IMR-90 (cell line): ENCODE results near the gene AMELX. TPM values are rescaled to one million over a fixed set of nuclear protein-coding genes. Genes with fewer than 3 reads are reported as not detected.

ENCODE experiments used
- ATAC-seq: fragments of 200-7000 bp; cut with Tn5 transposase; 2 replicates; pipeline ENCODE4 v1.9.1; 2020; ENCODE audit warnings: low read depth, mild to moderate bottlenecking, moderate library complexity
- BruUV-seq: library from RNA; stranded (reverse); fragments of 400-500 nt; replicated peaks from 2 replicates; lab custom pipeline; 2021; lab: Mats Ljungman, UMichigan
- CTCF ChIA-PET: fragments of 300-600 bp; formaldehyde crosslinking; extraction: SDS; loops from one replicate; lab custom pipeline; 2021; ENCODE audit warnings: antibody characterized with exemption; lab: Yijun Ruan, JAX
- POLR2A ChIA-PET: fragments of 300-600 bp; sonication (Branson Sonifier 250); formaldehyde crosslinking; loops from one replicate; lab custom pipeline; 2022; ENCODE audit warnings: antibody characterized with exemption; ENCODE audit not compliant: unreplicated experiment; lab: Charles Lee
- DNase-seq: peaks from one replicate; pipeline ENCODE4 v3.0.0; 2013
- H2AFZ ChIP-seq: replicated peaks from 2 replicates; pipeline ENCODE3; 2013; ENCODE audit warnings: low read length, mild to moderate bottlenecking; ENCODE audit not compliant: poor library complexity
- H2AK5ac ChIP-seq: 2 replicates; pipeline ENCODE4 v1.6.1; 2013; ENCODE audit warnings: low read depth, low read length, inconsistent platforms
- H2AK9ac ChIP-seq: replicated peaks from 2 replicates; pipeline ENCODE3; 2013; ENCODE audit warnings: mild to moderate bottlenecking, low read depth, low read length, moderate library complexity; ENCODE audit not compliant: poor library complexity
- H2BK120ac ChIP-seq: 2 replicates; pipeline ENCODE4 v1.6.1; 2013; ENCODE audit warnings: low read depth, low read length, inconsistent platforms
- H2BK15ac ChIP-seq: 3 replicates; pipeline ENCODE4 v1.6.1; 2013; ENCODE audit warnings: low read depth, low read length, inconsistent platforms
- H2BK20ac ChIP-seq: 2 replicates; pipeline ENCODE4 v1.6.1; 2013; ENCODE audit warnings: low read depth, mild to moderate bottlenecking, inconsistent platforms, low read length, moderate library complexity
- H2BK5ac ChIP-seq: 2 replicates; pipeline ENCODE4 v1.6.1; 2013; ENCODE audit warnings: mild to moderate bottlenecking, low read depth, low read length, inconsistent platforms; ENCODE audit not compliant: poor library complexity, severe bottlenecking
- H3K14ac ChIP-seq: replicated peaks from 2 replicates; pipeline ENCODE4 v1.6.1; 2013; ENCODE audit warnings: low read depth, low read length, inconsistent platforms
- H3K18ac ChIP-seq: 2 replicates; pipeline ENCODE4 v1.6.1; 2013; ENCODE audit warnings: low read depth, low read length, control low read depth
- H3K23ac ChIP-seq: 2 replicates; pipeline ENCODE4 v1.6.1; 2013; ENCODE audit warnings: low read depth, low read length, inconsistent platforms
- H3K27ac ChIP-seq: 2 replicates; pipeline ENCODE4 v1.5.1; 2013; ENCODE audit warnings: mild to moderate bottlenecking, control low read depth, low read length; ENCODE audit not compliant: insufficient read depth
- H3K27me3 ChIP-seq: 2 replicates; pipeline ENCODE4 v1.6.1; 2013; ENCODE audit warnings: low read length; ENCODE audit not compliant: control insufficient read depth, insufficient read depth
- H3K36me3 ChIP-seq: 2 replicates; pipeline ENCODE4 v1.6.1; 2013; ENCODE audit warnings: low read length, mixed read lengths; ENCODE audit not compliant: control insufficient read depth, insufficient read depth
- H3K4ac ChIP-seq: 2 replicates; pipeline ENCODE4 v1.6.1; 2013; ENCODE audit warnings: low read depth, low read length, inconsistent platforms
- H3K4me1 ChIP-seq: 2 replicates; pipeline ENCODE4 v1.6.1; 2013; ENCODE audit warnings: low read length, mixed read lengths; ENCODE audit not compliant: control insufficient read depth, insufficient read depth
- H3K4me2 ChIP-seq: 2 replicates; pipeline ENCODE4 v1.6.1; 2013; ENCODE audit warnings: low read depth, mild to moderate bottlenecking, control low read depth, low read length, moderate library complexity
- H3K4me3 ChIP-seq: 2 replicates; pipeline ENCODE4 v1.5.1; 2013; ENCODE audit warnings: low read depth, mild to moderate bottlenecking, control low read depth, low read length, moderate library complexity; ENCODE audit not compliant: insufficient read depth
- H3K56ac ChIP-seq: 2 replicates; pipeline ENCODE4 v1.6.1; 2013; ENCODE audit warnings: low read length, inconsistent platforms; ENCODE audit not compliant: insufficient read depth; ENCODE audit errors: extremely low read depth
- H3K79me1 ChIP-seq, 2 experiments: 2 replicates each; pipeline ENCODE4 v1.6.1; 2013; ENCODE audit warnings: low read length in 2 of 2, inconsistent platforms in 1 of 2, low read depth in 1 of 2
- H3K9ac ChIP-seq: 2 replicates; pipeline ENCODE4 v1.6.1; 2013; ENCODE audit warnings: low read depth, low read length, control low read depth
- H3K9me1 ChIP-seq: 2 replicates; pipeline ENCODE4 v1.6.1; 2013; ENCODE audit warnings: low read length, inconsistent platforms; ENCODE audit not compliant: insufficient read depth
- H3K9me3 ChIP-seq: 2 replicates; pipeline ENCODE4 v1.6.1; 2013; ENCODE audit warnings: low read length; ENCODE audit not compliant: control insufficient read depth, insufficient read depth
- H4K20me1 ChIP-seq: 2 replicates; pipeline ENCODE4 v1.6.1; 2013; ENCODE audit warnings: low read length, inconsistent platforms; ENCODE audit not compliant: insufficient read depth
- H4K5ac ChIP-seq: 2 replicates; pipeline ENCODE4 v1.6.1; 2013; ENCODE audit warnings: mild to moderate bottlenecking, low read depth, low read length, control low read depth
- H4K8ac ChIP-seq, 2 experiments: 2 replicates each; pipeline ENCODE4 v1.6.1; 2013; ENCODE audit warnings: low read depth in 2 of 2, low read length in 2 of 2, control low read depth in 1 of 2, inconsistent platforms in 1 of 2
- H4K91ac ChIP-seq: 2 replicates; pipeline ENCODE4 v1.6.1; 2013; ENCODE audit warnings: low read depth, low read length, inconsistent platforms; ENCODE audit not compliant: insufficient read depth
- BHLHE40 ChIP-seq: fragments of 150-350 bp; IDR thresholded peaks from 2 replicates; pipeline ENCODE4 v1.6.1; 2016; ENCODE audit warnings: mild to moderate bottlenecking, low read depth, low read length
- CEBPB ChIP-seq: IDR thresholded peaks from 2 replicates; pipeline ENCODE4 v1.6.1; 2012; ENCODE audit warnings: low read depth, low read length, improper control_type of control experiment
- CHD1 ChIP-seq: IDR thresholded peaks from 2 replicates; pipeline ENCODE4 v1.6.1; 2012; ENCODE audit warnings: low read depth, low read length, improper control_type of control experiment
- CTCF ChIP-seq: conservative IDR thresholded peaks from 2 replicates; pipeline ENCODE4 v1.5.1; 2012; ENCODE audit warnings: mild to moderate bottlenecking, low read depth, low read length, improper control_type of control experiment
- ELK1 ChIP-seq: fragments of 150-350 bp; IDR thresholded peaks from 2 replicates; pipeline ENCODE4 v1.6.1; 2016; ENCODE audit warnings: low read depth, mild to moderate bottlenecking, low read length, moderate library complexity, borderline replicate concordance
- FOS ChIP-seq: fragments of 150-350 bp; IDR thresholded peaks from 2 replicates; pipeline ENCODE4 v1.6.1; 2016; ENCODE audit warnings: low read depth, low read length
- MAFK ChIP-seq: IDR thresholded peaks from 2 replicates; pipeline ENCODE4 v1.6.1; 2012; ENCODE audit warnings: low read depth, low read length, improper control_type of control experiment
- MAZ ChIP-seq: IDR thresholded peaks from 2 replicates; pipeline ENCODE4 v1.6.1; 2012; ENCODE audit warnings: low read depth, mild to moderate bottlenecking, low read length, improper control_type of control experiment, moderate library complexity, borderline replicate concordance
- MXI1 ChIP-seq: IDR thresholded peaks from 2 replicates; pipeline ENCODE4 v1.6.1; 2012; ENCODE audit warnings: low read depth, mild to moderate bottlenecking, low read length, moderate library complexity, borderline replicate concordance
- NFE2L2 ChIP-seq: fragments of 150-350 bp; IDR thresholded peaks from 2 replicates; pipeline ENCODE4 v1.6.1; 2016; ENCODE audit warnings: low read depth, mild to moderate bottlenecking, low read length
- POLR2A ChIP-seq: IDR thresholded peaks from 2 replicates; pipeline ENCODE4 v1.6.1; 2012; ENCODE audit warnings: mild to moderate bottlenecking, low read depth, low read length
- RAD21 ChIP-seq: IDR thresholded peaks from 2 replicates; pipeline ENCODE4 v1.6.1; 2012; ENCODE audit warnings: low read length, improper control_type of control experiment
- RCOR1 ChIP-seq: IDR thresholded peaks from 2 replicates; pipeline ENCODE4 v1.6.1; 2012; ENCODE audit warnings: mild to moderate bottlenecking, low read length, improper control_type of control experiment; ENCODE audit not compliant: insufficient replicate concordance
- RFX5 ChIP-seq: IDR thresholded peaks from 2 replicates; pipeline ENCODE4 v1.8.0; 2012; ENCODE audit warnings: low read depth, mild to moderate bottlenecking, low read length, moderate library complexity
- SMC3 ChIP-seq: fragments of 150-350 bp; IDR thresholded peaks from 2 replicates; pipeline ENCODE4 v1.6.1; 2016; ENCODE audit warnings: low read depth, mild to moderate bottlenecking, antibody characterized with exemption, low read length, moderate library complexity
- USF2 ChIP-seq: fragments of 150-350 bp; IDR thresholded peaks from 2 replicates; pipeline ENCODE4 v1.6.1; 2017; ENCODE audit warnings: mild to moderate bottlenecking, antibody characterized with exemption, low read length, low read depth
- WGBS, 2 experiments: methylation state at CpG; one replicate each; pipeline versions ENCODE4 v1.1.5 to v1.1.7; 2013; ENCODE audit warnings: missing lambda C conversion rate in 2 of 2; ENCODE audit not compliant: insufficient read length in 1 of 2; ENCODE audit errors: extremely low coverage in 2 of 2; 5-methylcytosine and 5-hydroxymethylcytosine counted together
- dilution Hi-C: fragments of 300-500 bp; cut with HindIII; formaldehyde crosslinking; loops from one replicate; pipeline ENCODE4 v1.14.3; 2018; ENCODE audit warnings: low sequenced_read_pairs; ENCODE audit not compliant: unreplicated experiment
- in situ Hi-C: fragments of 300-500 bp; cut with MboI; formaldehyde crosslinking; loops from 3 replicates; pipeline ENCODE4 v1.14.3; 2019; ENCODE audit warnings: low sequenced_read_pairs, inconsistent platforms, mixed read lengths
- intact Hi-C: fragments of 100-400 bp; cut with micrococcal nuclease; formaldehyde crosslinking; loops from 2 replicates; pipeline ENCODE4 v1.10.0; 2022
- polyA plus RNA-seq, 3 experiments: library from polyadenylated mRNA; depleted of rRNA; stranded (reverse); fragments of >200 nt; gene quantifications; 2 replicates each; pipeline ENCODE4 v1.2.3, GENCODE V29; 2012; ENCODE audit warnings: low replicate concordance in 1 of 3
- total RNA-seq: library from RNA; depleted of rRNA; stranded (reverse); fragments of >200 nt; gene quantifications from 2 replicates; pipeline ENCODE4 v1.2.3, GENCODE V29; 2012

The AMELX gene
- total and polyA plus RNA-seq, 2 of the 4 experiments (the other 2 are of a cell fraction) = not detected

GRCh38 chrX:11269996-11270395, 23.2 kb upstream of the AMELX start:
- TF ChIP-seq CEBPB = no peak
- no peak for TF ChIP-seq NFE2L2
- no peak for TF ChIP-seq SMC3
- no peak for TF ChIP-seq USF2
- TF ChIP-seq MAFK = no peak
- TF ChIP-seq CTCF = no peak
- no peak for TF ChIP-seq CHD1
- no peak for TF ChIP-seq RFX5
- TF ChIP-seq ELK1 = no peak
- TF ChIP-seq BHLHE40 = no peak
- no peak for TF ChIP-seq MAZ
- TF ChIP-seq RAD21 = no peak
- no peak for TF ChIP-seq MXI1
- TF ChIP-seq RCOR1 = no peak
- TF ChIP-seq POLR2A = no peak
- no peak for TF ChIP-seq FOS
- Histone ChIP-seq H3K79me1 (no peaks in the 10 kb centered on the region), H3K9ac (no peak overlapping the region), H3K27me3 (no peaks in the 10 kb centered on the region), H3K36me3 (no peaks in the 10 kb centered on the region), H3K4me3 (no peak overlapping the region), H2BK20ac (no peak overlapping the region), H3K56ac (no peak overlapping the region), H3K23ac (no peak overlapping the region), H3K4me2 (no peak overlapping the region), H3K9me3 (no peaks in the 10 kb centered on the region), H3K4ac (no peak overlapping the region), H4K20me1 (no peaks in the 10 kb centered on the region), H3K4me1 (no peaks in the 10 kb centered on the region; the same call in 1 of the 2 replicates), H4K5ac (no peak overlapping the region), H4K91ac (no peak overlapping the region), H3K14ac (no peak overlapping the region), H3K27ac (no peak overlapping the region), H2AK9ac (no peak overlapping the region), H3K18ac (no peak overlapping the region), H2AK5ac (no peak overlapping the region), H2BK120ac (no peak overlapping the region), H2BK15ac (no peak overlapping the region), H2AFZ (no peak overlapping the region), H4K8ac (no peak overlapping the region), H2BK5ac (no peak overlapping the region), H3K9me1 (no peaks in the 10 kb centered on the region)
- dilution Hi-C loops = no loop called here
- intact Hi-C loops = no loop called here
- BruUV-seq = no TSS peak
- ATAC-seq (no peak), DNase-seq (no peak)
- WGBS, 2 experiments = no CpG with 5 or more reads among the region's 3 CpGs
- POLR2A ChIA-PET = no interaction called here
- in situ Hi-C loops = no loop called here
- CTCF ChIA-PET = no interaction called here
